ENCODE data around the gene MYBPH.

MYBPH gene

DNA sequence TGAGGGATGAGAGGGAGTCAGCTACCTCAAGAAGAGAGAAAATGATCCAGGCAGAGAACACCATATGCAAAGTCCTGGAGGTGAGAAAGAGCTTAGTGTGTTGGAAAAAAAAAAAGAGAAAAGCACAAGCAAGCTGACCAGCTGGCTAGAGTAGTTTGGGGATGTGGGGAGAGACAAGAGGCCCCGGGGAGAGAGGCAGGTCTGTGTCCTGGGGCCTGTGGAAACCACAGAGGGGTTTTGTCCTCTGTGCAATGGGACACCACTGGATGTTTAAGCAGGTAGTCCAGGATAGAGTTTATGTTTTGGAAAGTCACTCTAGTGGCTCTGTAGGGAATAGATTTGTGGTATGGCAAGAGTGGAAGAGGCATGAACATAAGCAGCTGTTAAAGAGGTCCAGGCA, 25.3 kb upstream of the MYBPH start:
- DNase-seq (ENCODE audit: low read depth in 2 of 2): no peak

DNA sequence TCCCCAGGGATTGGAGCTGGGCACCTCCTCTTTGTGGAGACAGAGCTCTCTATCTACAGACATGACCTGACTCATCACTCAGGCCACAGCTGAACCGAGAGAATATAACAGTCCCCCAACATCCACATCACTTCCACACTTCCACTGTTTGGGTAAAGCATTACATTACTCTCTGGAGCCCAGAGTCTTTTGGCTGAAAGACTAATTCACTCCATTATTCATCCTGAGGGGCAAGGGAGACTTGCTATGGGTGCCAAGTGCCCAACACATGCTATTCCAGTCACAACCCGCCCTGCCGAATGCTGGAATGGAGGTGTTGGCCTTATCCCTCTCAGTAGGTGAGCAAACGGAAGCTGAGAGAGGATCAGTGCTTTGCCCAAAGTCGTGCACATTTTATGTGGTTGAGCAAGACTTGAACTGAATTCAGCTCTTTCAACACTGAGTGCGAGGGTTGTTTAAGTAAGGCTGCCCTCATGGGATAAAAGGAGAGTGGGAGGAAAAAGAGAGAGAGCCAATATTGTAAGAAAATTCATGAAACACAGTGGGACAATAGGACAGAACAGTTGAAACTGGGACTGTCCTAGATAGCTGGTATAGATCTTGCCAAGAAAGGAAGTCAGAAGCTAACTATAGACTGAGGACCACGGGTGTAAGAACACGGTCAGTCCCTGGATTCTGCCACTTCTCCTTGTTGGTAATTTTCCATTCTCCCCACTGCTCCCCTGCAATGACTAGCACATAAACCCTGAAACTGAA, 24.4 kb upstream of the MYBPH start:
- no peak for DNase-seq (ENCODE audit: low read depth in 2 of 2)

DNA sequence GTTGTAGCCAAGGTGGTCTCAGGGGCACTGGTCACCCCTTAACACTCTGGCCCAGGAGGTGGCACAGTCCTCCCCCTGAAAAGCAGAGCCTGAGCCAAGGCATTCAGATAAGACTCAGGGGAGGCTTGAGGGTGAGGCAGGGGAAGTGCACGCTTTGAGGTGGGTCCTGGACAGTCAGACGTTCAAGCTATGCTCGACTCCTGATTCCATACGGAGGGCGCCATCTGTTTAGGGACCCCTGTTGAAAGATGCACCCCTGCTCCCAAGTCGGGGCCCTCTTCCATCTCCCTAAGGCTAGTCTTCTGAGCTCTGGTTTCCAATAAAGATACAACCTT, 23.8 kb upstream of the MYBPH start:
- no peak for DNase-seq (ENCODE audit: low read depth in 2 of 2)

GRCh38 chr1:203199002-203199401, 23.4 kb upstream of the MYBPH start:
- no peak for DNase-seq (ENCODE audit: low read depth in 2 of 2)

- no peak for DNase-seq (ENCODE audit: low read depth in 2 of 2)
Measured at GRCh38 chr1:203197625-203198024, 22.0 kb upstream of the MYBPH start.

DNA sequence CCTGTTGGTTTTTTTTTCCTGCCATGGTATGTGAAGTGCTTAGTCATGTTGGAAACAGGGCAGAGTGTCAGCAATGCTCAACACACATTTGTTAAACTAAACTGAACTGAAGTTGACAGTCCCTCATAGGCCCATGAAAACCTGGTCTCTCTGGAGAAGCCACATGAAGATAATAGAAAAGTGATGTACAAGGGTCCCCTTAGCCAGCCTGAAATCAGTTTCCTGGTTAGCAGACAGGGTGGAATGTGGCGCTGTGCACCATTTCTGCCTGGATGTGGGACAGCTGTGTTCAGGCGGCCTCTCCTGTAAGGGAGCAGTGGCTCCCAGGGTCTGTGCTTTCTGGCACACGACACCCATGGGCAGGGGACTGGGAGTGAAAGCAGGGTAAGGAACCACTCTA, 20.7 kb upstream of the MYBPH start:
- DNase-seq (ENCODE audit: low read depth in 2 of 2): no peak

DNA sequence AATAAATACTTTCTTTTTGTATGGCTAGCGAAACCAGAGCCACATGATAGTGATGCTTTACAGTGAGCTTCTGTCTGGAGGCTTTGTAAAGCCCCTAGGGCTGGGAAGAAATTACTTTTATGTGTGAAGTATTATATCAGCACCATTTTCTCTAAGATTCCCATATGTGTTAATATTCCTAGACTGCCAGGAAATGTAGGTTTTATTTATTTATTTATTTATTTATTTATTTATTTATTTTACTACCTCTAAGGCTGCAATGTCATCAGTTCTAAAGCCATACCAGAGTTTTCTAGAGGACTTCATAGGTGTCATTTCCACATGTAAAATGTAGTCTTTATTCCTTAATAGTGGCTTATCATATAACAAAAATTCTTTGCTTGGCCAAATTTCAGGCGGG, 15.3 kb upstream of the MYBPH start:
- no peak for DNase-seq (ENCODE audit: low read depth in 2 of 2)

GRCh38 chr1:203189951-203190352, 14.3 kb upstream of the MYBPH start:
- DNase-seq (ENCODE audit: low read depth in 2 of 2): no peak

DNA sequence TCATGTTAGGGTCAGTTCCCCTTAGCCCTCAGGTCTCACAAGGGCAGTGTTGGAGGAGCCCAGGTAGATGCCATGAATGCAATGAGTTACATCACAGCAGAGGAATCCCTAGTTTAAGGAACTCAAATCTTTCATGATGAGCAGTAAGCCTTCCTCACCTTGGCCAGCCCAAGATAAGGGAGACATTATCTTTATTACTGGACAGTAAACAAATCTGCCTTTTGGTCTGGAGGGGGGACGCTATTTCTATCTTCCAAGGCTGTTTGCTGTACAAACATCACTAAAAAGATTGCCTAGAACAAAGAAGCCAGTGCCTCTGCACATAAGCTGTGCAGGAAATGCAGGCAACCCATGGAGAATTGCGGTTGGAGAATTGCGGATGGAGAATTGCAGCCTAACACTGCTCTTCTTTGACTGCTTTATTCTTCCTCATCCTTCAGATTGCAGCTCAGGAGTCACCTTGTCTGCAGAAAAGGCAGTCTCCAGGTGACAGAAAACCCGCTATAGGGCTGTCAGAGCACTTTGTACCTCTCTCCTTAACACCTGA, 13.1 kb upstream of the MYBPH start:
- DNase-seq (ENCODE audit: low read depth in 2 of 2): no peak

DNA sequence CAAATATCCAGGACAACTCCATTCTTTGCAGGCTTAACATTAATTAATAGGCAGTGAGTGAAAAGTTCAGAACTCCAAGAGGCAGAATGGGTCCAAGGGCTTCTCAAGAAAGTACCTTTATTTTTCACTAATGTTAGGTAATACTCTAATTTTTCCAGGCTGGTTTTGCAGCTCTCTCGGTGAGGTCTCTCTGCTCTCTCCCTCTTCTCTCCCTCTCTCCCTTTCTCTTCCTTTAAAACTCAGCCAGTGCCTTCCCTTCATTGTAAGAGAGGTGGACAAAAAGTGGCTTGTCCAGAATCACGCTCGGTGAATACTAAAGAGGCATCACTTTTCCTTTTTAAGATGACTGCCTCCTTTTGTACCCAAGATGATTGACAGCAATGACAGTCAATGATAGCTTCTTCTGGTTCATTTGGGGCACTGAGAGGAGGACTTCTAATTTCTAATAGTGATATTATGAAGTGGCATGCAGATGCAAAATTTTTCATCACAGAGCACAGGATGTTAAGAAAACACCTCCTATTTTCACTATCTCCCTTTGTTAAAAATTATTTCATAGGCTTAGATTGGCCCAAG, 12.2 kb upstream of the MYBPH start:
- no peak for DNase-seq (ENCODE audit: low read depth in 2 of 2)

DNA sequence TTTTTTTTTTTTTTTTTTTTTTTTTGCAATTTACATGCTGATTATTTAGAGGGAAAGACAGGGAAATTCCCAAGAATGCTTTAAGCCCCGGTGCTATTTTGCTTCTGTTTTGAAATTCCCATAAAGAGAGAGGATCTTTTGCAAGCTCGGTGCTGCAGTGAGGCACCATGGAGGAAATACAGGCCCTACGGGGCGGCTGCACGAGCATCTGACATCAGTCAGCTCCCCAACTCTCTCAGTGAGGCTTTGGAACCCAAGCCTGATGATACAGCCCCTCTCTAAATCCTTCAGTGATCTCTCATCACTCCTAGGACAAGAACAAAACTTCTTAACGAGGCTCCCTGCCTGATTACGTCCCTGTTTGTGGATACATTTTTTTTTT, 11.7 kb upstream of the MYBPH start:
- no peak for DNase-seq (ENCODE audit: low read depth in 2 of 2)

DNA sequence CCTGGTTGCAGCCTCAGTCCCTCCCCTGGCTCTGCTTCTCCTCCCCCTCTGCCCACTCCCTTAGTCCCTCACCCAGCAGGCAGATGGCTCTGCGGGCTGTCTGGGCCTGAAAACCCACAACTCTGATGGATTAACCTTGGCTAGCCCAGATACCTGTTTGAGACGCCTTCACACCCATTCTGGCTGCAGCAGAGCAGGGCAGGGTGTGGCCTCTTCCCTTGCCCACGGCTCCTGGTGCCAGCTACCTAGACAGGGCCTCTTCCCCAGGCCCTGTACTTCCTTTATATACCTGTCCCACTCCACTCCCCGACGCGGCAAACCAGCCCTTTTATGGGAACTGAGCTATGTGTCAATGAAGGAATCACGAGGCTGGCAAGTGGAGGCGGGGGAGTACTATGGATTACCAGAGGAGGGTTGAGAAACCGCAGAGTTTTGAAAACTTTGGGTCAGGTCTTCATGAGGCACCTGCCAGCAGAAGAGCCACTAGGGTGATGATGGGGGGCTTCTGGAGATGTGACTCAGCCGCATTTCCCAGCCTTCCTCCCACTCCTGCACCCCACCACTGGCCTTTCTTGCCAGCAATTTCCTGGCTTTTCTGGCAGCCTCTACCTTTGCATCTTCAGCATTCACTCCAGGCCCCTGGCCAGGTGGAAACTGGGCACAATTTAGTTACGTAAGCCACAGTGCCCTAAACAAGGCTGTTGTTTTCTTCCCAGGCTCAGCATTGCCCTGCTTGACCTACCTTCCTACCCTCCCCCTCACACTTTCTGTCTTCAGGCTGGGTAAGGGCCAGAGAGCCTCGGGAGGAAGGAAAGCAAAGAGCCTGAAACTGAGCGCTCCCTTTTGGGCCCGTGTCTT, 11.0 kb upstream of the MYBPH start, which contains the start of gene CHI3L1:
Gene CHI3L1 (minus strand): TSS at position 259 of the 858 bp plus-strand sequence. CDS start 81 bp downstream, at position 178.
- DNase-seq (ENCODE audit: low read depth in 2 of 2): no peak

GRCh38 chr1:203186091-203186445, 10.4 kb upstream of the MYBPH start:
- no peak for DNase-seq (ENCODE audit: low read depth in 2 of 2)

- no peak for DNase-seq (ENCODE audit: low read depth in 2 of 2)
Measured at GRCh38 chr1:203185585-203185984, 10.0 kb upstream of the MYBPH start.

DNA sequence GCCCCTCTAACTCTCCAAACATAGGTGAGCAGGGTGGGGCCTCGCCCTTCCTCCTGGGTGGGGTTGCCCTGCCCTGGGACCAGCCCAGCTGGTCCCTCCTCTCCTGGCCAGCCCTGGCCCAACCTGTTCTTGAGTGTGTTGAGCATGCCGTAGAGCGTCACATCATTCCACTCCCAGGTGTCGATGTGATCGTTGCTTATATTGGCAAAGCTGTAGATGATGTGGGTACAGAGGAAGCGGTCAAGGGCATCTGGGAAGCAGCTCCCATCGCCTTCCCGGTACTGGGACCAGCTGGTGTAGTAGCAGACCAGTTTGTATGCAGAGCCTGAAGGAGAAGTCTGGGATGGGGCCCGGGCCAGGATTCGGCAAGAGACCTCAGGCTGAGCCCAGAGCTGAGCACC, 9.4 kb upstream of the MYBPH start:
- DNase-seq (ENCODE audit: low read depth in 2 of 2): no peak

GRCh38 chr1:203184467-203184866, 8.8 kb upstream of the MYBPH start:
- no peak for DNase-seq (ENCODE audit: low read depth in 2 of 2)

DNA sequence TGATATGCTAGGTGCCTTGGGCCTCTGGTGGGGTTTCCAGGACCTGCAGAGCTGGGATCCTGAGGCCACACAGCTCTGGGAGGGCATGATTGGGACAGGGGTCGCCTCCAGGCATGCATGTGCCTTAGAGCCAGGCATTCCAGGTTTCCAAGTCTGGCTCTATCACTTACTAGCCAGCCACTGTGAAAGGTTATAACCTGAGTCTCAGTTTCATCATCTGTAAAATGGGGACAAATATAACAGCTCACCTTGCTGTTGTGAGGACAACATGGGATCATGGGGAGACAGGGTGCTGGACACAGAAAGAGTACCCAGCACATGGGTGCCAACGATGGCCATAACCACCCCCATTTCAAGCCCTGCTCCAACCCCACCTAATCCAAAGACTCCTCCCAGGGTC, 8.2 kb upstream of the MYBPH start:
- DNase-seq (ENCODE audit: low read depth in 2 of 2): no peak

DNA sequence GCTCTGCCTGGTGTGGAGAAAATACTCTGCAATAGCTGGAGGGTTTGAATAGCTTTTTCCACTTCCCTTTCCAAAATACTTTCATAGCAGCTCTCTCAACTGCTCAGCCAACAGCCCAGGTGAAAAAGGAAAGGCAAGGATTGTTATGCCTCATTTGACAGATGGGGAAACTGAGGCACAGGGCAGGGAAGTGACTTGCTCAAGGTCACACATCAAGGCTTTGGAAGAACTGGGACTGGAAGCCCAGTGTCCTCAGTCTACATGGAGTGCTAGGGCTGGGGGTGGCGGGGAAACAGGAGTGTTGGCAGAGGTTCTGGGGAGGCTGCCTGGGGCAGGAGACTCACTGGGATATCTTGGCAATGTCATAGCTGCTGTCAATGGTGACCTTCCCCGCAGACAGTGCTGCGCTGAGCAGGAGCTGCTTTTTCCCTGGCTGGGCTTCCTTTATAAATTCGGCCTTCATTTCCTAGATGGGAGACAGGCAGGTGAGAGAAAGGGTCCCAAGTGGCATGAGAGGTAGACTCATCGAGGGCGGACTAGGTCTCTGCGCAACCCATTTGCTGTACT, 6.8 kb upstream of the MYBPH start:
- DNase-seq (ENCODE audit: low read depth in 2 of 2): no peak

- DNase-seq (ENCODE audit: low read depth in 2 of 2): no peak
Measured at GRCh38 chr1:203181586-203182386, 6.2 kb upstream of the MYBPH start.

DNA sequence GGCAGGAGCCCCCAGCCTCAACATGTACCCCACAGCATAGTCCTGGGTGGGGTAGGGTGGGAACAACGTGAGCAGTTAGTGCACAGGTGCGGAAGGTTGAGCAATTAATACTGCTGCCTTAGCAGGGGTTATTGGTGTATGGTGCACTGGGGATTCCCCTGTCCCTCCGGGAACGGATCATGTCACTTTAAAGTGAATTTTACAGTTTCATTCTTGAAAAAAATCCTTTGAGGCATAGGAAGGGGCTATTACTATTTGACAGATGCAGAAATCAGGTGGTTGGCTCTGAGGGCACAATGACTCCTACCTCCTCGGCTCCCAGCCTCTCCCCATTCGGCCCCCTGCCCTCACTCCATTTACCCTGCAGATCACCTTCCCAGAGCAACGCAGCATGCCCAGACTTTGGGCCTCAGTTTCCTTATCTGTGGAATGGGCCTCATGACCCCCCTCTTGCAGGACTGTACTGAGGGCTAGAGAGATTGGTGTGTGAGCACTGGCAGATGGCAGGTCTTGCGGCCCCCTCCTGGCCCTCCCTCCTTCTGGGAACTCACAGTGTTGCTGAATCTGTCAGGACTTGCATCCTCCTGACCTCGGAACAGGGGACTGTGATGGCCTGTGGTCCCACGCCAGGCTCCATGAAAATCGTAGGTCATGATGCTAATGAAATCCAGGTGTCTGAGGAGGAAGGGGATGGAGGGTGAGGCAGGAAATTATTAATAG, 5.1 kb upstream of the MYBPH start:
- DNase-seq (ENCODE audit: low read depth in 2 of 2): no peak

- no peak for DNase-seq (ENCODE audit: low read depth in 2 of 2)
Measured at GRCh38 chr1:203179667-203180005, 4.0 kb upstream of the MYBPH start.
